Vagina (tissue), 2 donors: ENCODE results near the gene CNGB1. TPM values are rescaled to one million over a fixed set of nuclear protein-coding genes. Genes with fewer than 3 reads are reported as not detected.

Source experiments
- DNase-seq, 2 donors: peaks; one replicate each; pipeline ENCODE4 v3.0.0-alpha.2; 2017; ENCODE audit errors: extremely low spot score in 2 of 2
- H3K27ac ChIP-seq: fragments of 200-600 bp; sonication (generic); one replicate; pipeline ENCODE4 v1.5.1; 2019
- H3K27me3 ChIP-seq: fragments of 200-600 bp; sonication (generic); one replicate; pipeline ENCODE4 v1.5.1; 2019
- H3K36me3 ChIP-seq, 2 donors: fragments of 200-600 bp; sonication (generic); one replicate each; pipeline ENCODE4 v1.5.1; 2017 to 2019
- H3K4me1 ChIP-seq: fragments of 200-600 bp; sonication (generic); one replicate; pipeline ENCODE4 v1.5.1; 2019
- H3K4me3 ChIP-seq, 2 donors: fragments of 200-600 bp; sonication (generic); 1 replicate in 1 of 2; 2 replicates in 1 of 2; pipeline ENCODE4 v1.5.1; 2016 to 2019
- H3K9me3 ChIP-seq: fragments of 200-600 bp; sonication (generic); one replicate; pipeline ENCODE4 v1.5.1; 2019
- POLR2A ChIP-seq, 2 donors: fragments of 450-650 bp; IDR thresholded peaks; one replicate each; pipeline ENCODE4 v1.6.1; 2017; ENCODE audit warnings: antibody characterized with exemption in 2 of 2, mild to moderate bottlenecking in 2 of 2, moderate library complexity in 2 of 2
- POLR2AphosphoS5 ChIP-seq, 2 donors: sonication (generic); formaldehyde crosslinking; IDR thresholded peaks; one replicate each; pipeline ENCODE4 v1.9.0; 2017; ENCODE audit warnings: antibody characterized with exemption in 2 of 2, mild to moderate bottlenecking in 2 of 2, low read depth in 1 of 2; ENCODE audit not compliant: insufficient read depth in 1 of 2
- intact Hi-C: fragments of 100-400 bp; cut with DNase I; formaldehyde crosslinking; loops from one replicate; pipeline ENCODE4 v1.15.1; 2023
- total RNA-seq: library from RNA; depleted of rRNA; stranded (reverse); fragments of >200 nt; gene quantifications from one replicate; pipeline ENCODE4 v1.2.3, GENCODE V29; 2016
- TF ChIP-seq, protein P1 (sequence below), 3 experiments: fragments of 450-650 bp in 2 of 3; fragments of 200-600 bp in 1 of 3; sonication (generic) in 1 of 3; IDR thresholded peaks; one replicate each; pipeline ENCODE4 v1.5.1; 2017 to 2019; ENCODE audit warnings: antibody characterized with exemption in 3 of 3, mild to moderate bottlenecking in 2 of 3, moderate library complexity in 2 of 3

Gene CNGB1
- total RNA-seq, 1 donor from 2014 or later, result not detected

DNA sequence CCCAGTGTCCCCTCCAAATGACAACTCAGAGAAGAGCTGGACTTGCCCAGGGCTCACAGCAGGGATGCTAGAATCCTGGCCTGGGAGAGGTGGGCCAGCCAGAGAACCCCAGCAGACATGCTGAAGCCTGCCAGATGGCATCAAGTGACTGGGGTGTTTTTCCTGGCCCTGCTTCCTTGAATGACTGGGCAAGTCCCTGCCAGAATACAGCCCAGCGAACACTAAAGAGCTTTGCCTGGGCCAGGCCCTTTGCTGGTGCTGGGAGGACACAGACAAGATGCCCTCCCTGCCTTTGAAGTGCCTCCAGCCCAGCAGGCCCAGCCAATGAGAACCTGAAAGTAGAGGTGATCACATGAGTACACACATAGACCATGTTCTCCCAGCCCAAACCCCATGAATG lies 18.0 kb upstream of the CNGB1 start:
- intact Hi-C loops, result no loop called here
- DNase-seq, result no peak
- H3K4me1 ChIP-seq, result peaks cover 17% of the 10 kb centered on the region

DNA sequence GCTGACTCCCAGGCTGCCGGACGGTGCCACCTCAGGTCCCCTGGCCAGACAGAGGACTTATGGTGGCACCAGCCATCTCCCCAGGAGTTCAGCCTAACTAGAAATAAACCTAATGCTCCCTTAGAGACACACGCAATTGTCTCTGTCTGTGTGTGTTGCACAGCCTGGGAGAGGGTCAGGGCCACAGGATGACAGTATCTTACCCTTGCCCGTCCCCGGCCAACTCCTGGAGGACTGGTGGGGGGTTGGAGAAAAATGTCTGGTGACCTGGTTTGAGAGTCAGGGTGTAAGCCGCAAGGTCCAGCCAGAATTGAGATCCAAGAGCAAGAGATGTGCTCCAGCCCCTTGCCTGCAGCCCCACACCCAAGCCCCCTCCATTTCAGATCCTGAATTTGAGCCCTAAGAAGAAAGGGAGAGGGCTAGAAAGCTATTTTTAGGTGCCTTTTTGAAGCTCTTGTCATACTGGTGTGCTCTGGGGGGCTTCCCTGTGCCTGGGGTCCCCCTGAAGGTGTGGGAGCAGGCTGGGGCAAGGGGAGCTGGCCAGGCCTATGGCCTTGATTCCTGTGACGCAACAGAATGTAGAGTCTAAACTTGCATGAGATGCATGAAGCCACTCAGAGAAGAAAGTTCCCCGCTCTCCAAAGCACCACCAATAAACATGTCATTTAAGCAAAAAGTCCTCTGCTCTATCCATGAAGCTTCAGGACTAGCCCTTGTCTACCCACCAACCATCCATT lies 16.7 kb upstream of the CNGB1 start:
- intact Hi-C loops, result no loop called here

More for the DNA sequence above, 18.0 kb upstream of the CNGB1 start:
- no peak overlapping the region for H3K4me3 ChIP-seq
- H3K27me3 ChIP-seq, result no peaks in the 10 kb centered on the region
- no peaks in the 10 kb centered on the region for H3K36me3 ChIP-seq
- H3K27ac ChIP-seq, result no peak overlapping the region
- H3K9me3 ChIP-seq, result no peaks in the 10 kb centered on the region
- peak in 1 of 2 donors; percentile 32 for TF ChIP-seq POLR2AphosphoS5 (IDR thresholded peaks at IDR 0.05; ENCODE audit: insufficient read depth in 1 of 2, low read depth in 1 of 2)
- no peak for TF ChIP-seq POLR2A (IDR thresholded peaks at IDR 0.05)

DNA sequence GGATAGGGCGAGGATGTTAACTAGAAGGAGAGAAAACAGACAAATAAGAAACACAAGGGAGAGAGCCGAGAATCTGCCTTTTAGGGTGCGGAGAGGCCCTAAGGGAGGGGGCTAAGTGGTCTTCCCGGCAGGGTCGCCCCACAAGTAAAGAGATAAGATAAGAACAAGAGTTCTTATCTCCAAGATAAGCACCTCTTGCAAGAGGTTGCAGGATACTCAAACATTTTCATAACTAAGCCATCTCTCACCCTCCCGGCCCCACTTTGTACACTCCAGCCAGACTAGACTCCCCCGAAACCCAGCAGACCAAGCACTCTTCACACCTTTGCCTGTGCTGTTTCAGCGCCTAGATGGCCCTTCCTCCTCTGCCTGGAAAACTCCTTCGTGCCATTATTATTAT lies 15.3 kb upstream of the CNGB1 start:
- no peak for DNase-seq
- intact Hi-C loops, result no loop called here
- Histone ChIP-seq H3K36me3 (no peaks in the 10 kb centered on the region), H3K4me3 (peak overlapping the region in 1 of 2 donors; percentile 65), H3K27me3 (no peaks in the 10 kb centered on the region), H3K27ac (no peak overlapping the region), H3K4me1 (peaks cover 17% of the 10 kb centered on the region), H3K9me3 (no peaks in the 10 kb centered on the region)
- TF ChIP-seq POLR2A (IDR thresholded peaks at IDR 0.05) (no peak), POLR2AphosphoS5 (IDR thresholded peaks at IDR 0.05; ENCODE audit: insufficient read depth in 1 of 2, low read depth in 1 of 2) (no peak)
- TF ChIP-seq, protein P1, sequence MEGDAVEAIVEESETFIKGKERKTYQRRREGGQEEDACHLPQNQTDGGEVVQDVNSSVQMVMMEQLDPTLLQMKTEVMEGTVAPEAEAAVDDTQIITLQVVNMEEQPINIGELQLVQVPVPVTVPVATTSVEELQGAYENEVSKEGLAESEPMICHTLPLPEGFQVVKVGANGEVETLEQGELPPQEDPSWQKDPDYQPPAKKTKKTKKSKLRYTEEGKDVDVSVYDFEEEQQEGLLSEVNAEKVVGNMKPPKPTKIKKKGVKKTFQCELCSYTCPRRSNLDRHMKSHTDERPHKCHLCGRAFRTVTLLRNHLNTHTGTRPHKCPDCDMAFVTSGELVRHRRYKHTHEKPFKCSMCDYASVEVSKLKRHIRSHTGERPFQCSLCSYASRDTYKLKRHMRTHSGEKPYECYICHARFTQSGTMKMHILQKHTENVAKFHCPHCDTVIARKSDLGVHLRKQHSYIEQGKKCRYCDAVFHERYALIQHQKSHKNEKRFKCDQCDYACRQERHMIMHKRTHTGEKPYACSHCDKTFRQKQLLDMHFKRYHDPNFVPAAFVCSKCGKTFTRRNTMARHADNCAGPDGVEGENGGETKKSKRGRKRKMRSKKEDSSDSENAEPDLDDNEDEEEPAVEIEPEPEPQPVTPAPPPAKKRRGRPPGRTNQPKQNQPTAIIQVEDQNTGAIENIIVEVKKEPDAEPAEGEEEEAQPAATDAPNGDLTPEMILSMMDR (IDR thresholded peaks at IDR 0.05), result no peak

More for the DNA sequence above, 16.7 kb upstream of the CNGB1 start:
- Histone ChIP-seq H3K27me3 (no peaks in the 10 kb centered on the region), H3K27ac (no peak overlapping the region), H3K4me3 (no peak overlapping the region), H3K36me3 (no peaks in the 10 kb centered on the region), H3K9me3 (no peaks in the 10 kb centered on the region), H3K4me1 (peaks cover 17% of the 10 kb centered on the region)
- TF ChIP-seq POLR2A (IDR thresholded peaks at IDR 0.05) (no peak), POLR2AphosphoS5 (IDR thresholded peaks at IDR 0.05; ENCODE audit: insufficient read depth in 1 of 2, low read depth in 1 of 2) (no peak)
- TF ChIP-seq, protein P1 (IDR thresholded peaks at IDR 0.05), result no peak
- no peak for DNase-seq

DNA sequence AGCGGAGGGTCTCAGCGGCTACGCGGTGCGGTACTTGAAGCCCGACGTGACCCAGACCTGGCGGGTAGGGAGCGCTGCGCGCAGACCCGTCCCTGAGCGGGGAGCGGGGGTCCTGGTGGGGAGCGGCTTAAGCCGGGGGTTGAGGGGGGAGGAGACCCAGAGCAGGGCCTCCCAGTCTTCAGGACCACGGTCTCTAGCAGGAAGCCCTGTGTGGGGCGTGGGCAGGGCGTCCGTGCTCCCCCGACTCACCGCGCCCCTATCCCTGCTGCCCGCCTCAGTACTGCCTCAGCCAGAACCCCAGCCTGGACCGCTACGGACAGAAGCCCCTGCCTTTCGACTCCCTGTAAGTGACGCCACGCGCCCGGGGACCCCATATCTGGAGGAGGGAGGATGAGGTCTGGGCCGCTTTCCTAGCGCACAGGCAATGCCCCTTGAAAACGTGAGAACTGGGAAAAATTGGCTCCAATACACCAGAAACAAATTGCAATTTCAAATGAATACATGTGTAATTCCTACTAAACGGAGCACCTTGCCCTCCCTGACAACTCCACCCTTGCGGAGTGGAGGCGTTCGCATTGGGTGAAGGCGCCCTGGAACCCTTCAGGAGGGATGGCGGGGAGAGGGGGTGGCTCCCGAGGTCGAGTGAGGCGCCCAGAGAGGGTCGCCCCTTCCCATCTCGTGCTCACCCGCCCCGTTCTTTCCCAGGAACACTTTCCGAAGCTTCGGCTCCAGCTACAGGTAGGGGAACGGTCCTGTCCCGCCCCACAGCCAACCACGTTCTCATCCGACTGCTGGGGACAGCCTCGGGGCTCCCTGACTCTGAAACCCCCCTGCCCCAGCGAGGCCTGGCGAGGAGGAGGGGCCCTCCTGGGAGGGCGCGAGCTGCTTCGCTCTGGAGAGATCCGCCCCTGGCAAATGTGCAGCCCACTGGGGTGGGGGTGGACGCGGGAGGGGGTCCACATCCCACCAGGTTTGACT lies 14.6 kb upstream of the CNGB1 start:
- peak overlapping the region; percentile 65 to 71 for H3K4me3 ChIP-seq

More for the DNA sequence above, 14.6 kb upstream of the CNGB1 start:
- DNase-seq, result no peak
- Histone ChIP-seq H3K27ac (peak overlapping the region; percentile 58), H3K36me3 (no peaks in the 10 kb centered on the region), H3K4me1 (peaks cover 17% of the 10 kb centered on the region), H3K9me3 (no peaks in the 10 kb centered on the region), H3K27me3 (no peaks in the 10 kb centered on the region)
- TF ChIP-seq POLR2AphosphoS5 (IDR thresholded peaks at IDR 0.05; ENCODE audit: insufficient read depth in 1 of 2, low read depth in 1 of 2), result peak in 1 of 2 donors; percentile 50
- TF ChIP-seq, protein P1 (IDR thresholded peaks at IDR 0.05), result no peak
- intact Hi-C loops, result no loop called here
